B cell (primary cell): Measurements from ENCODE around the gene ST6GALNAC3. TPM values are rescaled to one million over a fixed set of nuclear protein-coding genes. Genes with fewer than 3 reads are reported as not detected.

Experiments
- ATAC-seq: fragments of 200-7000 bp; cut with Tn5 transposase; one replicate; pipeline ENCODE4 v1.10.0; 2021; ENCODE audit warnings: low read depth, mild to moderate bottlenecking, moderate number of reproducible peaks, moderate library complexity
- CTCF ChIA-PET: fragments of 350-600 bp; sonication (Branson Sonifier 250); formaldehyde crosslinking; loops from one replicate; lab custom pipeline; 2021; ENCODE audit warnings: antibody characterized with exemption, inconsistent platforms; lab: Charles Lee
- POLR2A ChIA-PET: fragments of 350-600 bp; sonication (Branson Sonifier 250); formaldehyde crosslinking; loops from one replicate; lab custom pipeline; 2021; ENCODE audit warnings: antibody characterized with exemption; lab: Charles Lee
- DNase-seq: peaks from one replicate; pipeline ENCODE4 v3.0.0; 2013
- H2AFZ ChIP-seq: 2 replicates; pipeline ENCODE4 v1.6.1; 2012; ENCODE audit warnings: mild to moderate bottlenecking, low read depth, low read length; ENCODE audit not compliant: insufficient read depth, poor library complexity, severe bottlenecking
- H3K27ac ChIP-seq, 2 donors: 1 replicate in 1 of 2; 2 replicates in 1 of 2; pipeline ENCODE4 v1.5.1; 2012 to 2013; ENCODE audit warnings: low read length in 2 of 2, mild to moderate bottlenecking in 2 of 2, moderate library complexity in 1 of 2
- H3K27me3 ChIP-seq, 4 experiments: fragments of 200-600 bp in 1 of 4; sonication (generic) in 1 of 4; replicated peaks in 1 of 4; 1 replicate in 2 of 4; 2 replicates in 2 of 4; pipeline versions ENCODE4 v1.6.1 to v1.7.0; 2013 to 2016; ENCODE audit warnings: low read length in 3 of 4, mild to moderate bottlenecking in 2 of 4, mixed read lengths in 1 of 4, moderate library complexity in 1 of 4; ENCODE audit not compliant: insufficient read depth in 4 of 4, control insufficient read depth in 3 of 4; ENCODE audit errors: control extremely low read depth in 1 of 4
- H3K36me3 ChIP-seq, 2 experiments: replicated peaks in 1 of 2; 1 replicate in 1 of 2; 2 replicates in 1 of 2; pipeline versions ENCODE4 v1.6.1 to v1.7.1; 2013; ENCODE audit warnings: low read length in 1 of 2; ENCODE audit not compliant: insufficient read depth in 2 of 2, control insufficient read depth in 1 of 2; ENCODE audit errors: control extremely low read depth in 1 of 2, extremely low read depth in 1 of 2
- H3K4me1 ChIP-seq, 2 donors: fragments of 200-600 bp in 1 of 2; sonication (generic) in 1 of 2; 1 replicate in 1 of 2; 2 replicates in 1 of 2; pipeline versions ENCODE4 v1.5.1 to v1.6.1; 2013 to 2017; ENCODE audit warnings: low read length in 2 of 2; ENCODE audit not compliant: control insufficient read depth in 2 of 2, insufficient read depth in 2 of 2
- H3K4me2 ChIP-seq: replicated peaks from 2 replicates; pipeline ENCODE3; 2012; ENCODE audit warnings: mild to moderate bottlenecking, low read depth, low read length; ENCODE audit not compliant: poor library complexity, severe bottlenecking
- H3K4me3 ChIP-seq, 5 experiments: fragments of 200-600 bp in 1 of 5; sonication (generic) in 1 of 5; 1 replicate in 3 of 5; 2 replicates in 2 of 5; pipeline versions ENCODE4 v1.5.1 to v1.7.0; 2011 to 2016; ENCODE audit warnings: low read length in 4 of 5, mild to moderate bottlenecking in 4 of 5, low read depth in 2 of 5, control low read depth in 1 of 5, moderate library complexity in 1 of 5; ENCODE audit not compliant: insufficient read depth in 1 of 5; ENCODE audit errors: control extremely low read depth in 1 of 5, extremely low read depth in 1 of 5
- H3K79me2 ChIP-seq: fragments of 200-600 bp; sonication (generic); one replicate; pipeline ENCODE4 v1.6.0; 2016; ENCODE audit warnings: low read length; ENCODE audit not compliant: control insufficient read depth, insufficient read depth
- H3K9ac ChIP-seq: fragments of 200-600 bp; sonication (generic); 2 replicates; pipeline ENCODE4 v1.6.1; 2017; ENCODE audit warnings: mild to moderate bottlenecking, low read length, moderate library complexity
- H3K9me3 ChIP-seq, 3 donors: one replicate each; pipeline versions ENCODE4 v1.6.1 to v1.7.1; 2013; ENCODE audit warnings: low read length in 2 of 3; ENCODE audit not compliant: control insufficient read depth in 2 of 3, insufficient read depth in 1 of 3; ENCODE audit errors: control extremely low read depth in 1 of 3
- H4K20me1 ChIP-seq: 2 replicates; pipeline ENCODE4 v1.6.0; 2012; ENCODE audit warnings: mild to moderate bottlenecking, low read length; ENCODE audit not compliant: insufficient read depth, control insufficient read depth, poor library complexity, severe bottlenecking
- H3K27ac Mint-ChIP-seq: one replicate; pipeline ENCODE4 v1.8.0; 2021; ENCODE audit warnings: mixed read lengths
- H3K27me3 Mint-ChIP-seq: one replicate; pipeline ENCODE4 v1.8.0; 2021; ENCODE audit warnings: mixed read lengths
- H3K4me1 Mint-ChIP-seq: one replicate; pipeline ENCODE4 v1.8.0; 2021; ENCODE audit warnings: mixed read lengths
- H3K4me3 Mint-ChIP-seq: one replicate; pipeline ENCODE4 v1.8.0; 2021; ENCODE audit warnings: mixed read lengths
- H3K9me3 Mint-ChIP-seq: one replicate; pipeline ENCODE4 v1.8.0; 2022; ENCODE audit warnings: mixed read lengths; ENCODE audit not compliant: insufficient read depth
- CTCF ChIP-seq: fragments of 200-600 bp; IDR thresholded peaks from one replicate; pipeline ENCODE4 v1.8.0; 2022; ENCODE audit warnings: antibody characterized with exemption, mild to moderate bottlenecking
- EZH2 ChIP-seq: IDR thresholded peaks from 2 replicates; pipeline ENCODE4 v1.6.1; 2012; ENCODE audit warnings: borderline replicate concordance, low read depth, mild to moderate bottlenecking, moderate library complexity, low read length; ENCODE audit not compliant: insufficient read depth, poor library complexity, severe bottlenecking
- WGBS: methylation state at CpG from one replicate; pipeline ENCODE4 v1.1.5; 2013; ENCODE audit warnings: missing lambda C conversion rate; ENCODE audit not compliant: insufficient coverage; 5-methylcytosine and 5-hydroxymethylcytosine counted together
- intact Hi-C: fragments of 100-400 bp; cut with micrococcal nuclease; formaldehyde crosslinking; loops from one replicate; pipeline ENCODE4 v1.10.0; 2022
- polyA plus RNA-seq: library from polyadenylated mRNA; depleted of rRNA; stranded (reverse); fragments of >200 nt; gene quantifications from 2 replicates; pipeline ENCODE4 v1.2.3, GENCODE V29; 2012
- total RNA-seq, 2 donors: library from RNA; stranded (reverse); fragments of 120-200 nt in 1 of 2; gene quantifications; 1 replicate in 1 of 2; 2 replicates in 1 of 2; pipeline versions ENCODE4 v1.2.3 to v1.2.4, GENCODE V29; 2013 to 2022

The ST6GALNAC3 gene
- total and polyA plus RNA-seq, 2 donors (not counting 1 experiment from before 2014, with no cell fraction given) = 3.0 to 17.3 TPM

- Histone ChIP-seq H3K27ac (no peak overlapping the region), H3K27me3 (no peaks in the 10 kb centered on the region), H3K9ac (no peak overlapping the region), H4K20me1 (peaks cover 4% of the 10 kb centered on the region), H3K4me1 (peaks cover 0 to 5% of the 10 kb centered on the region in 2 donors), H3K36me3 (no peaks in the 10 kb centered on the region), H3K4me2 (no peak overlapping the region), H3K9me3 (no peaks in the 10 kb centered on the region), H2AFZ (no peak overlapping the region), H3K4me3 (no peak overlapping the region), H3K79me2 (peaks cover 43% of the 10 kb centered on the region)
- intact Hi-C loops = loop anchor here (10.0 kb wide), 1 partner anchor 99 kb away; no protein-coding TSS in a partner anchor
- Mint-ChIP-seq H3K9me3 (no peaks in the 10 kb centered on the region), H3K4me3 (no peak overlapping the region), H3K4me1 (peaks cover 2% of the 10 kb centered on the region), H3K27me3 (no peaks in the 10 kb centered on the region), H3K27ac (no peak overlapping the region)
- TF ChIP-seq CTCF (no peak), EZH2 (no peak)
- WGBS = 97% methylated on average over 7 of the region's 8 CpGs
- ChIA-PET CTCF (interaction anchor here (0.8 kb wide), 1 partner anchor 14 kb away, joined by 3 read pairs; no protein-coding TSS in a partner anchor), POLR2A (no interaction called here)
- DNase-seq (no peak), ATAC-seq (no peak)
These were observed 19.2 kb downstream of the ST6GALNAC3 start for GRCh38 chr1:76093522-76094312.

GRCh38 chr1:76095802-76096201 lies 21.3 kb downstream of the ST6GALNAC3 start:
- no peak overlapping the region for H3K4me3 Mint-ChIP-seq

More at GRCh38 chr1:76095802-76096201, 21.3 kb downstream of the ST6GALNAC3 start:
- no peak overlapping the region for H3K27ac Mint-ChIP-seq
- intact Hi-C loops = loop anchor here (10.0 kb wide), 1 partner anchor 101 kb away; no protein-coding TSS in a partner anchor
- H3K4me1 ChIP-seq = no peaks in the 10 kb centered on the region
- no peak overlapping the region for H3K4me3 ChIP-seq
- H3K9me3 Mint-ChIP-seq = no peaks in the 10 kb centered on the region
- no peaks in the 10 kb centered on the region for H3K27me3 Mint-ChIP-seq
- H3K4me2 ChIP-seq = no peak overlapping the region
- ATAC-seq (no peak), DNase-seq (no peak)
- CTCF ChIA-PET = no interaction called here
- 94% methylated on average over 4 of the region's 5 CpGs for WGBS
- H2AFZ ChIP-seq = no peak overlapping the region
- no peaks in the 10 kb centered on the region for H3K9me3 ChIP-seq
- TF ChIP-seq CTCF = no peak
- no peak for TF ChIP-seq EZH2
- H3K9ac ChIP-seq = no peak overlapping the region
- peaks cover 4% of the 10 kb centered on the region for H4K20me1 ChIP-seq
- no peaks in the 10 kb centered on the region for H3K36me3 ChIP-seq
- peaks cover 28% of the 10 kb centered on the region for H3K79me2 ChIP-seq
- POLR2A ChIA-PET = no interaction called here
- H3K4me1 Mint-ChIP-seq = no peaks in the 10 kb centered on the region
- H3K27ac ChIP-seq = no peak overlapping the region
- H3K27me3 ChIP-seq = no peaks in the 10 kb centered on the region
